Hindlimb muscle (tissue), 1 donor: ENCODE measurements around the gene KLF6. TPM values are rescaled to one million over a fixed set of nuclear protein-coding genes. Genes with fewer than 3 reads are reported as not detected.
A peak's percentile ranks its signal among the peaks of the same experiment; 100 is the strongest.

Experiments used
- DNase-seq: peaks from one replicate; pipeline ENCODE4 v3.0.0-alpha.2; 2013
- polyA plus RNA-seq: library from polyadenylated mRNA; unstranded; fragments of 120-200 nt; gene quantifications from one replicate; pipeline ENCODE4 v1.2.1, GENCODE V29; 2013; ENCODE audit not compliant: insufficient read length

The KLF6 gene
- polyA plus RNA-seq, 1 donor: 110 TPM

DNA sequence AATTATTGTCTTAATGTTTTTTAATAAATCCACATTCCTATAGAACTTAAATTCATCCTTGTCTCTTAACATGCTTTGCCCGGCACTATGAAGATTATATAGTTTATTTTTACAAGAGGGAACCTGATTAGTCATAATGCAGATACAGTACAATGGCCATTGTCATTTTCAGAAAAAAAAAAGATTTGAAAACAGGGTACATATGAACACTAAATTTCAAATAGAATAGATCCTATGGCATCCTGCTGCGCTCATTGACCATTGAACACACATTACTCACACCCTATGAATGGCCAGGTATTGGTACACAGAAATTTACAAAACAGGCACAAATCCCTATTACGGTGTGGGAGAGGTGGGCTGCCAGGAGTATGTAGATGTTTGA lies 2.0 kb upstream of the KLF6 start:
- DNase-seq: no peak

GRCh38 chr10:3786295-3787015 lies 1.4 kb upstream of the KLF6 start:
- DNase-seq: no peak

DNA sequence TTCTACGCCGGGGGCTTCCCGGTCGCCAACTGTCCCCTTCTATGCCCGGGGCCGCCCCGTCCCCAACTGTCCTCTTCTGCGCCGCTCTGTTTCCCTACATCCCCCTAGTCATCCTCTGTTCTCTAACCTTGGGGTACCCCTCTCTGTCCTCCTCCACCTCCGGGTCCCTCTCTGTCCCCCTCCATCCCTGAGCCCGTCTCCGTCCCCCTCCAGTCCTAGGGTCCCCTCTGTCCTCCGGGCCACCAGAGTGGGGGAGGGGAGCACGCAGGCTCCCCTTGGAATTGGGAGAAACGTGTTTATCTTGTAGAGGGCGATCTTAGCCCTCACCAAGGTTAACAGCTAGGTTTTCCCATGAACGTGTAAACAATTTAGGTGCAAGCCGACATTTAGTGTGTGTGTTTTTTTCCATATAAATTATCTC lies 852 bp upstream of the KLF6 start:
- DNase-seq: peak; percentile 61

- DNase-seq: peak; percentile 99
Measured at GRCh38 chr10:3785251-3785850, 342 bp upstream of the KLF6 start.

DNA sequence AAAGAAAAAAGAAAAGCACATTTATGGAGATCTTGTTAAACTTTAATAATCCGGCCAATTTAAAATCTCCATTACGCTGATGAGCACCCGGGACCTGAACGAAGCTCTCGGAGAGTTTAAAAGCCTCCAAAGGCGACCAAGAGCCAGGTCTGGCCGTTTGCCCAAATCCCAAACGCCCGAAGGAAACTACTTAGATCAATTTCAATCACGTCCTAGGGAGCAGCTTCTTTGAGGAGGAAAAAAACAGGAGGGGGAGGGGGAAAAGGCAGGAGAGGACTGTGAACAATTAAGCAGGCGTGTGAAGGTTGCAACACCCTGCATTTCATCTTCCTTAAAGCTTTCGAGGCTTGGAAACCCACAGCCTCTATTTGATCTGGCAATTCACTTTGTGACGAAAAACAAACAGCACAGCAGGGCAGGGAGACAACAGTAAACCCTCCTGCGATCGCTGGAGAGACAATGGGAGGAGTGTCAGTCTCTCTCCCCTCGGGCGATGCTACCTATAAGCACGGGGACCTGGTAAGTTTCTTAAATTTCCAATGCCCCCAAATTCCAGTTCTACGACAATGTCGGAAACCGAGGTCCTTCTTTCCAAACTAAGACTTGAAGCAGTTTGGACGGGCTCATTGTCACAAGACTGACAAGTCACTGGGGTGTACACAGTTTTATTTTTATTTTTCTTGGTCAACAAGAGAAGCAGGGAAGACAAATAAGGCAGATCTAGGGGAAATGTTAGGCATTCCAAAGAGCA lies 1.2 kb downstream of the KLF6 start:
- DNase-seq: peak; percentile 85

DNA sequence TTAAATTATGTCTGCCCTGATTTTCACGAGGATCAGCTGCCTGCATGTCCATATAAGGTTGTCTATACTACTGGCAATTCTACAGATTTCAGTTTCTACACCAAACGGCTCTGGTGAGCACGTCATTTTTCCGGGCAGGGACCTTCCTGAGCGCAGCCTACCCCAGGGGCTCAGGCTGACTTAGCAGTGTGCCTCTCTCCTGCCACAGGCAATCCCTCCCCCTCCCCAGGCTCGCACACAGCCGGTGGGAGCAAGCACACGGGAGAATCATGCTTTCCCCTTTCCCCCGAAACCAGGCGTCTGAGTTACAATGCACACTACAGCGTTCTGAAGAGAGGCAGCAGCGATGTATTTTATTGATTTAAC lies 1.7 kb downstream of the KLF6 start:
- DNase-seq: peak; percentile 83

GRCh38 chr10:3782451-3783315 lies 2.3 kb downstream of the KLF6 start:
- peak; percentile 74 for DNase-seq

DNA sequence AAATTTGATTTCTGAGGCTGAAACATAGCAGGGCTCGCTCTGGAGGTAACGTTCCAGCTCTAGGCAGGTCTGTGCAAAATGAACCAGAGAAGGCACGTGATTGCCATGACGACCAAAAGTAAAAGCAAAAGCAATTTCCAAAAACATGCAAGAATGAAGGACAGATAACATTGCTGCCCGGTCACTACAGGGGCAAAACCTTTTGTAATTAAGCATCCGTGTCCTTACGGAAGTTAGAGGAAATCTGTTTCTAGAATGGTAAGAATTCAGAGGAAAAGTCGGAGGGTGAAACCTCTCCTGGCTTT lies 2.9 kb downstream of the KLF6 start:
- peak; percentile 68 for DNase-seq

- no peak for DNase-seq
Measured at GRCh38 chr10:3781468-3782145, 3.4 kb downstream of the KLF6 start.

DNA sequence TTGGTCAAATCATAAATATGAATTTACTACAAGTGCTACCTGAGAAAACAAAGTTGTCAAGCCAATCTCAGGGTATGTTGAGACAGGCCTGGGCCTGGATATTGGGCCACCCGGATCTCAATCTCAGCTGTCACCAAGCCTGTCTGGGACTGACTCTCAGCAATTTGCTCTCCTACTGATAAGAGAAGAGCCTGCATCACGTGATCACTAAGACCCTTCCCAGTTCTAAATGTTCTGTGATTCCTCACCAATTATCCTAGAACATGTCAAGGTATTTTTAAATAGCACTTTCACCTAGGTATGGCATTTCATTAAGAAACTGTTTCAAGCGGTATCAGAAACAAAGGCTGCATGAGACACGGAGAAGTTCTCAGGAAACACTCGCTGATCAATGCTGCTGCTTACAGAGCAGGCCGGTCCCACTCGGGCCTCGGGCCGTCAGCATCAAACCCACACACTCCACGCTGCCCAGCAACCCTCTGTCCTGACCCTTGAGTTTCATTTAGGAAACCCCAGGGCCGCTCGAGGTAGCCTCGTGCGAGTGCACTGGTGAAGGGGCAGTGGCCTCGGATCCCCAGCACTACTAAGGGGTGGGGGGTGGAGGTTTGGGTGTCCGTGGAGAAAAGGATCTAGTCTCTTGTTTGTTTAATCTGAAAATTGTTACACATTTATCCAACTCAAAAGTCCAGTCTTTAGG lies 4.1 kb downstream of the KLF6 start:
- DNase-seq: no peak

GRCh38 chr10:3780021-3780770 lies 4.8 kb downstream of the KLF6 start:
- no peak for DNase-seq

GRCh38 chr10:3779158-3779741 lies 5.8 kb downstream of the KLF6 start:
- no peak for DNase-seq

GRCh38 chr10:3778692-3779157 lies 6.3 kb downstream of the KLF6 start:
- no peak for DNase-seq

DNA sequence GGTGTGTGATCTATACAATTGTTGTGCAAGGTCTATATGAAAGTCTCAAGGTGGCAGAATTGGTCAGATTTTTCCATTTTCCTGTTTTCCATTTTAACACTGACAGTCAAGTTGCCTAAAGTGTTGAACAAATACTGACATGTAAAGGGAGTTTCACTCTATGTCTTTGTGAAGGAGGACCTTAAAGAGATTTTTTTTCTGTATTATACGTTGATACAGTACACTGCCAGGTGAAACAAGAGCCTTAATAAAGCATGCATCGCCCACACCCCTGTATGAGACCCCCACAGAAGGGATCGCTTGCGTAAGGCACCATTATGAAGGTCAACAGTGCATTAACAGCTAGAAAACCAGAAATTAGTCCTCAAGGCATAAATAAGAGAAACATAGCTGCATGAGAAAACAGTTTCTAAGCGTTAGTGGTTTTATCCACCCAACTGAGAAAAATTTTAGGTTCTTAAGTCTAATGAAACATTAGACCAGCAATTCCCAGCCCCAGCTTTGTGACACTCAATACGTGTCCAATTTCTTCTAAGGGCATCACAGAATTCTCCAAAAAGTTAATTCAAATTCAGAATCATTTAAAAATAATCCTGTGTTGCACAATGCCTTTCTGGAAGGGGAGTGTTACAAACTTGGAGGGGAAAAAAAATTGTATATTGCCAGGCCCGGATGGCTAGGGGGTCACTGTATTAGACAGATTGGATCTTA lies 6.9 kb downstream of the KLF6 start:
- DNase-seq: no peak

DNA sequence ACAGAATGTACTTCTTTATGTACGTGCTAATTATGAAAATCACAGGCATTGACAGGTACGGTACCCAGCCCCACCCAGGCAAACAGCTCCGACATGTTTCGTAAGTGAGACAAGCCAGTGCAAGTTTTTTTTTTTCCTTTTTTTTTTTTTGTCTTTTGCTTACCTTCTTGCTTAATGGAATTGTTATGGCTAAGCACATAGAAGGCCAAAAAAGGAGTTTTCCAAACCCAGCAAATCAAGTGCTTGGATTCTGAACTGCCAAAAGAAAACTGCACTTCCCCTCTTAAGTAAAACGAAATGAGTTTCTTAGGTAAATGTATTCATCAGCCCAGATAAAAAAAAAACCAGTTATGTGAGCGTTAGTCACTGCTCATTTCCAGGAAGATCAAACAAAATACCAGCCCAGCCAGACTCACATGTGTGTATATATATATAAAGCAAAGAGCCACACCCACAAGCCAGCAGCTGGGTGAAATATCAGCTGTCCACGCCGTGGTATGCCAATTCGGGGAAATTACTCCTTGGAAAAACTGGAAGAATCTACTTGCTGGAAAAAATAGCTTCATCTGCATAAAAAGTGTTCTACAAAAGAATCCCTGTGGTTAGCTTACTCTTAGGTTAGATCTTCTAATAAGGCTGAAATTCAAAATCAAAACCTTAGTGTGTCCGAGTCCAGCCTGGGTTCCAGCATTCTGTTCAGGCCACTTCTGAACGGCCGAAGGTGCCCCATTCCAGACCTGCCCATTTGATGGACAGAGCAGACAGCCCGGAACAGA lies 8.0 kb downstream of the KLF6 start:
- DNase-seq: peak; percentile 67

- no peak for DNase-seq
Measured at GRCh38 chr10:3775696-3776551, 9.1 kb downstream of the KLF6 start.

DNA sequence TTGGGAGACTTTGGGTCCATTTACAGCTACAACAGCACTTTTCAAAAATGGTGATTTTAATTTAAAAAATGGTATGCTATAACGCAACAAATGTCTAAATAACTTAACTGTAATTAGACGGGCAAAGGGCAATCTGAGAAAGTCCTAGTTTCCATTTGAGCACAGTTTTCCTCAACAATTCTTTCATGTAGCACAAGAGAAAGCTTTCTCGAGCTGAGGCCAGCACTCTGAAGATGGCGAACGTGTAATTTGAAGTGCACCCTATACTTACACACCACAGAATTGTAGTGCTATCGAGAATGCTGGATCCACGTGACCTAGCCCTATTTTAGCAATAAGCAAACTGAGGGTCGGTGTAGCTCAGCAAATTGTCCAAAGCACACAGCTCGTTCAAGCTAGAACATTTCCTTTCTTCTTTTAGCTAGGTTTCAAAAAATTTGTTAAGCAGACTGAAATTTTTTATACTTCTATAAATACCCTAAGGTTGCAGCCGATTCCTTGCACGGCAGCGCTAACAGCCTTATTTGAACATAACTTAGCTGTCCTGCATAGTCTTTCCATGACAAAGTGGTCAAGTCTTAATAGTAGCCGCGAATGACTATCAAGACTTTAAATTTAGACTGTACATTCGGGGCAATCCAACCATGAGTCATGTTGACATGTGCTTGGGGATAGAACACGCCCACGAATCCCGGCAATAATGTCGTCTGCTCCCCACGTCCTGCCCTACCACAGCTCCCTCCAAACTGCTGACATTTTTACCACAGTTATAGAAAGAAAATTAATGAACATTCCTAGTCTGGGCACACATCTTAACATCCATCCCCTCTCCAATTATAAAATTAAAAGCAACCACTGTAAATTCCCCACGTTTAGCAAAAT lies 10.0 kb downstream of the KLF6 start:
- DNase-seq: no peak
